ENCODE measurements around the gene STRBP. TPM values are rescaled to one million over a fixed set of nuclear protein-coding genes. Genes with fewer than 3 reads are reported as not detected.

The STRBP gene
- total and polyA plus RNA-seq, 2 experiments from 2014 or later: 1.4 to 2.5 TPM

DNA sequence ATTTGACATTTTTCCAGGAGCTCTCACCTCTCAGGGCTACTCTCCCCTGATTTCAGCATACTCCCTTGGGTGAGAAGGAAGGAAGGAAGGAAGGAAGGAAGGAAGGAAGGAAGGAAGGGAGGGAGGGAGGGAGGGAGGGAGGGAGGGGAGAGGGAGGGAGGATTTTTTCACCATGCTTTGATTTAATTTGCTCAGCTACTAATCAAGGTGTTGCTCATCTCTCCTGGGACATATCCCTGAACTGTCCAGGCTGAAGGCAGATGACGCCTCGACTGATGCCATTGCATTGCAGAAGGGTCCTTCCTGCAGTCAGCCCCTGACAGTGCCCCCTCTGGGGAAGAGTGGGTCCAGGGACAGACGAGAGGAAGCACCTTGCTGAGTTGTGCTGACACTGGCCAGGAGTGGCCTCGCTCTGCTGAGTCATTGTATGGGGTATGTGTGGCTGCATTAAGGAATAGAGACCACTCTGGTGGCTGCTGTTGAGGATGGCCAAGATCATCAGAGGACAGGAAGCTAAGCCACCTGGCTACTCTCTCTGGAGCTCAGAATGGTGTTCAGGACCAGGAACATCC lies 44.0 kb upstream of the STRBP start:
- Histone ChIP-seq H3K4me2 (ENCODE audit: unreplicated experiment) (no peak overlapping the region), H3K9me2 (ENCODE audit: insufficient read depth) (no peaks in the 10 kb centered on the region), H3K79me2 (ENCODE audit: insufficient read depth) (no peaks in the 10 kb centered on the region), H2AFZ (no peak overlapping the region), H4K20me1 (ENCODE audit: insufficient read depth) (no peaks in the 10 kb centered on the region), H3K9me3 (ENCODE audit: low read depth) (no peaks in the 10 kb centered on the region), H3K9ac (no peak overlapping the region), H3F3A (ENCODE audit: insufficient read depth) (no peaks in the 10 kb centered on the region), H3K4me1 (ENCODE audit: insufficient read depth) (no peaks in the 10 kb centered on the region), H3K27me3 (replicated peaks; ENCODE audit: insufficient read depth) (no peaks in the 10 kb centered on the region; the same call in 1 of the 2 replicates), H3K36me3 (ENCODE audit: low read depth) (no peaks in the 10 kb centered on the region), H3K4me3 (no peak overlapping the region), H3K27ac (no peak overlapping the region)
- 64 to 71% methylated on average over 4 of the region's 4 CpGs for WGBS, 2 experiments (ENCODE audit: low coverage in 1 of 2, low lambda C conversion rate in 2 of 2, missing lambda C conversion rate in 2 of 2)
- DNase-seq: no peak
- in situ Hi-C loops (cut with MboI): no loop called here
- TF ChIP-seq EZH2 (IDR thresholded peaks at IDR 0.05; ENCODE audit: insufficient read depth, poor library complexity, severe bottlenecking): no peak
- no peak for TF ChIP-seq EZH2phosphoT487 (IDR thresholded peaks at IDR 0.05; ENCODE audit: insufficient read depth, low read depth)

DNA sequence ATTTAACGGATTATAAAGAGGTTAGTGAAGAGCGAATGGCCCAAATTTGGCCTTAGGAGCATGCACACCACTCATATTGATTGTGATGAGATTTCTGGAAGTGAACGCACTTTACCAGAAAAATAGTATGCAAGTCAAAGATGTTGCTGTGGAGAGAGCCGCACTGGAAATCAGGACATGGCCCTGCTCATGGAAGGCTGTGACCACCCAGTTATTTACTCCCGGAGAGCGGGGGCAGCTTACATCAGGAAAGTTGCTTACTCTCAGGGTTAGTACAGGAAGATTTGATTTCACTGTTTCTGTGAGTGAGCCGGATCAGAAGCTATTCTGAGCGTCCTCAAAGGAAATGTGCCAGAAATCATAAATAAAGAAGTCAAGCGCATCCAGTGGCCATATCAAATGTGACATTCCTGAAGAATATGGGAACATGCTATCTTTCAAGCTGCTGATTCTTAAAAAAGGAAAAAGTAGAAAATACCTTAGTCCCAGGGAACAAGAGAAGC lies 42.9 kb upstream of the STRBP start:
- in situ Hi-C loops (cut with MboI): no loop called here
- Histone ChIP-seq H3K4me1 (ENCODE audit: insufficient read depth) (no peaks in the 10 kb centered on the region), H3K9me3 (ENCODE audit: low read depth) (no peaks in the 10 kb centered on the region), H3K9me2 (ENCODE audit: insufficient read depth) (no peaks in the 10 kb centered on the region), H3F3A (ENCODE audit: insufficient read depth) (no peaks in the 10 kb centered on the region), H3K79me2 (ENCODE audit: insufficient read depth) (no peaks in the 10 kb centered on the region), H4K20me1 (ENCODE audit: insufficient read depth) (no peaks in the 10 kb centered on the region), H3K27ac (no peak overlapping the region), H3K4me3 (no peak overlapping the region), H2AFZ (no peak overlapping the region), H3K4me2 (ENCODE audit: unreplicated experiment) (no peak overlapping the region), H3K9ac (no peak overlapping the region), H3K27me3 (replicated peaks; ENCODE audit: insufficient read depth) (no peaks in the 10 kb centered on the region; the same call in none of the 2 replicates), H3K36me3 (ENCODE audit: low read depth) (no peaks in the 10 kb centered on the region)
- WGBS, 2 experiments (ENCODE audit: low coverage in 1 of 2, low lambda C conversion rate in 2 of 2, missing lambda C conversion rate in 2 of 2): 41 to 43% methylated on average over 9 of the region's 9 CpGs
- no peak for DNase-seq
- TF ChIP-seq EZH2phosphoT487 (IDR thresholded peaks at IDR 0.05; ENCODE audit: insufficient read depth, low read depth): no peak
- no peak for TF ChIP-seq EZH2 (IDR thresholded peaks at IDR 0.05; ENCODE audit: insufficient read depth, poor library complexity, severe bottlenecking)

- Histone ChIP-seq H3K79me2 (ENCODE audit: insufficient read depth) (no peaks in the 10 kb centered on the region), H4K20me1 (ENCODE audit: insufficient read depth) (no peaks in the 10 kb centered on the region), H3K36me3 (ENCODE audit: low read depth) (no peaks in the 10 kb centered on the region), H3K4me2 (ENCODE audit: unreplicated experiment) (no peak overlapping the region), H3K27ac (no peak overlapping the region), H3K4me1 (ENCODE audit: insufficient read depth) (no peaks in the 10 kb centered on the region), H3K9ac (no peak overlapping the region), H3K27me3 (replicated peaks; ENCODE audit: insufficient read depth) (no peaks in the 10 kb centered on the region; the same call in none of the 2 replicates), H2AFZ (no peak overlapping the region), H3K9me3 (ENCODE audit: low read depth) (no peaks in the 10 kb centered on the region), H3F3A (ENCODE audit: insufficient read depth) (no peaks in the 10 kb centered on the region), H3K9me2 (ENCODE audit: insufficient read depth) (no peaks in the 10 kb centered on the region), H3K4me3 (no peak overlapping the region)
- DNase-seq: no peak
- WGBS, 2 experiments (ENCODE audit: low coverage in 1 of 2, low lambda C conversion rate in 2 of 2, missing lambda C conversion rate in 2 of 2): 54 to 56% methylated on average over 4 of the region's 4 CpGs
- TF ChIP-seq EZH2phosphoT487 (IDR thresholded peaks at IDR 0.05; ENCODE audit: insufficient read depth, low read depth): no peak
- no peak for TF ChIP-seq EZH2 (IDR thresholded peaks at IDR 0.05; ENCODE audit: insufficient read depth, poor library complexity, severe bottlenecking)
- in situ Hi-C loops (cut with MboI): no loop called here
Measured at GRCh38 chr9:123310551-123311249, 42.3 kb upstream of the STRBP start.

DNA sequence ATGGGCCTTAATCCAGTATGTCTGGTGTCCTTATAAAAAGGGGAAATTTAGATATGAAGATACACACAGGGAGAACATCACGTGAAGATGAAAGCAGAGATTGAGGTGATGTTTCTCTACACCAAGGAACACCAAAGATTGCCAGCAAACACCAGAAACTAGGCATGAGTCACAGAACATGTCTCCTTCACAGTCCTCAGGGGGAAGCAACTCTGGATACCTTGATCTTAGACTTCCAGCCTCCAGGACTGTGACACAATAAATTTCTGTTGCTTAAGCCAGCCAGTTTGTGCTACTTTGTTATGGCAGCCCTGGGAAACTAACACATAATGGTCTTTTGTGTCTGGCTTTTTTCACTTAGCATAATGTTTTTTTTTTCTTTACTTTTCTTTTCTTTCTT lies 41.2 kb upstream of the STRBP start:
- Histone ChIP-seq H2AFZ (no peak overlapping the region), H3K4me2 (ENCODE audit: unreplicated experiment) (no peak overlapping the region), H3K79me2 (ENCODE audit: insufficient read depth) (no peaks in the 10 kb centered on the region), H3F3A (ENCODE audit: insufficient read depth) (no peaks in the 10 kb centered on the region), H3K4me3 (no peak overlapping the region), H3K9ac (no peak overlapping the region), H3K27me3 (replicated peaks; ENCODE audit: insufficient read depth) (no peaks in the 10 kb centered on the region; the same call in none of the 2 replicates), H3K4me1 (ENCODE audit: insufficient read depth) (no peaks in the 10 kb centered on the region), H3K27ac (no peak overlapping the region), H4K20me1 (ENCODE audit: insufficient read depth) (no peaks in the 10 kb centered on the region), H3K9me3 (ENCODE audit: low read depth) (no peaks in the 10 kb centered on the region), H3K36me3 (ENCODE audit: low read depth) (no peaks in the 10 kb centered on the region), H3K9me2 (ENCODE audit: insufficient read depth) (no peaks in the 10 kb centered on the region)
- 71 to 85% methylated on average over 1 of the region's 1 CpG for WGBS, 2 experiments (ENCODE audit: low coverage in 1 of 2, low lambda C conversion rate in 2 of 2, missing lambda C conversion rate in 2 of 2)
- TF ChIP-seq EZH2 (IDR thresholded peaks at IDR 0.05; ENCODE audit: insufficient read depth, poor library complexity, severe bottlenecking): no peak
- TF ChIP-seq EZH2phosphoT487 (IDR thresholded peaks at IDR 0.05; ENCODE audit: insufficient read depth, low read depth): no peak
- in situ Hi-C loops (cut with MboI): no loop called here
- peak; percentile 19 for DNase-seq
